GM13976 (cell line): ENCODE data around the gene DOCK8.

Source experiments
- DNase-seq: peaks from one replicate; pipeline ENCODE4 v3.0.0; 2012; ENCODE audit warnings: low spot score
- CTCF ChIP-seq: IDR thresholded peaks from 2 replicates; pipeline ENCODE4 v1.5.1; 2012; ENCODE audit warnings: borderline replicate concordance, mild to moderate bottlenecking; ENCODE audit not compliant: insufficient read depth; ENCODE audit errors: extremely low read depth, missing control alignments, control extremely low read depth
- in situ Hi-C: fragments of 300-500 bp; cut with MboI; formaldehyde crosslinking; loops from one replicate; pipeline ENCODE4 v1.12.0; 2022; ENCODE audit warnings: low sequenced_read_pairs, mixed read lengths, inconsistent platforms; ENCODE audit not compliant: unreplicated experiment

Gene DOCK8

GRCh38 chr9:272251-273213 lies 57.9 kb downstream of the DOCK8 start:
- in situ Hi-C loops = no loop called here
- peak; percentile 10 for TF ChIP-seq CTCF
- peak; percentile 73 for DNase-seq

- in situ Hi-C loops = no loop called here
These were observed 59.7 kb downstream of the DOCK8 start for GRCh38 chr9:274406-274805.

GRCh38 chr9:277601-278295 lies 63.1 kb downstream of the DOCK8 start:
- no peak for TF ChIP-seq CTCF
- in situ Hi-C loops = no loop called here
- no peak for DNase-seq

More at GRCh38 chr9:274406-274805, 59.7 kb downstream of the DOCK8 start:
- no peak for TF ChIP-seq CTCF
- DNase-seq = no peak

- peak; percentile 22 for DNase-seq
- in situ Hi-C loops = no loop called here
- no peak for TF ChIP-seq CTCF
These were observed 64.0 kb downstream of the DOCK8 start for GRCh38 chr9:278651-279050.

GRCh38 chr9:279674-280073 lies 65.0 kb downstream of the DOCK8 start:
- in situ Hi-C loops = no loop called here

More at GRCh38 chr9:279674-280073, 65.0 kb downstream of the DOCK8 start:
- no peak for DNase-seq
- no peak for TF ChIP-seq CTCF
